Occipital lobe (tissue), 2 donors: ENCODE data around the gene CNTNAP2. TPM values are rescaled to one million over a fixed set of nuclear protein-coding genes. Genes with fewer than 3 reads are reported as not detected.
"Not testable (repeated sequence)": the region's sequence is repeated elsewhere in the genome, so short reads cannot be mapped to it uniquely, and the experiment has no call there.

Source experiments
- DNase-seq: peaks from one replicate; lab custom pipeline; 2025; lab: John Stamatoyannopoulos, UW
- total RNA-seq: library from RNA; depleted of rRNA; stranded (reverse); fragments of >200 nt; gene quantifications from one replicate; pipeline ENCODE4 v1.2.3, GENCODE V29; 2014

The CNTNAP2 gene
- total RNA-seq, 1 donor from 2014 or later: 37.3 TPM

GRCh38 chr7:147081117-147081516, 964.5 kb downstream of the CNTNAP2 start:
- no peak for DNase-seq

- no peak for DNase-seq
Observed at GRCh38 chr7:147089051-147089461, 972.5 kb downstream of the CNTNAP2 start.

GRCh38 chr7:147089608-147090007, 973.0 kb downstream of the CNTNAP2 start:
- no peak for DNase-seq

- no peak for DNase-seq
Observed at GRCh38 chr7:147096629-147097028, 980.0 kb downstream of the CNTNAP2 start.

- no peak for DNase-seq
Observed at GRCh38 chr7:147103224-147103623, 986.6 kb downstream of the CNTNAP2 start.

- DNase-seq: no peak
Observed at GRCh38 chr7:147106746-147107145, 990.1 kb downstream of the CNTNAP2 start.

DNA sequence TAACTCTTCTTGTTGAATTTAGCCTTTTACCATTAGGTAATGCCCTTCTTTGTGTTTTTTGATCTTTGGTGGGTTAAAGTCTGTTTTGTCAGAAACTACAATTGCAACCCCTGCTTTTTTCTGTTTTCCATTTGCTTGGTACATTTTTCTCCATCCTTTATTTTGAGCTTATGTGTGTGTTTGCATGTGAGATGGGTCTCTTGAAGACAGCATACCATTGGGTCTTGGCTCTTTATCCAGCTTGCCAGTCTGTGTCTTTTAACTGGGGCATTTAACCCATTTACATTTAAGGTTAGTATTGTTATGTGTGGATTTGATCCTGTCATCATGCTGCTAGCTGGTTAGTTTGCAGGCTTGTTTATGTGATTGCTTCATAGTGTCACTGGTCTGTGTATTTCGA, 997.9 kb downstream of the CNTNAP2 start:
- DNase-seq: not testable (repeated sequence)

GRCh38 chr7:147136352-147136751, 1019.8 kb downstream of the CNTNAP2 start:
- no peak for DNase-seq

- no peak for DNase-seq
Observed at GRCh38 chr7:147145194-147145593, 1028.6 kb downstream of the CNTNAP2 start.

DNA sequence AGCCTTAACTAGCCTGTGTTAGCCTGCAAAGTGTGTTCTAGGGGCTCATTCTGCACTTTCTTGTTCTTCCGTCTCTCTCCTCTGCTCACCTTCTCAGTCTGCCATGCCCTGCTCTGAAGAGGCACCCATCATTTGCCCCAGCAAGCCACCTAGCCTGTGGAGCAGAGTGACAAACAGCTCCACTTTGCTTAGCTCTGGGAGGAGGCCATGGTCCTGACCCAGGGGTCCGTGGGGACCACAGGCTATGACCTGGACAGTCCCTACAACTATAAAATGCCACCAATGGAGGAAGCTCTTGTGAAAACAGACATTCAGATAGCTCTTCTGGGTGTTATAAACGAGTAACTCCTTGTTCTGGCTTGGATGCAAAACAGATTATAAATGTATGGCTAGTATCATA, 1029.6 kb downstream of the CNTNAP2 start:
- no peak for DNase-seq

GRCh38 chr7:147151661-147152060, 1035.1 kb downstream of the CNTNAP2 start:
- no peak for DNase-seq

DNA sequence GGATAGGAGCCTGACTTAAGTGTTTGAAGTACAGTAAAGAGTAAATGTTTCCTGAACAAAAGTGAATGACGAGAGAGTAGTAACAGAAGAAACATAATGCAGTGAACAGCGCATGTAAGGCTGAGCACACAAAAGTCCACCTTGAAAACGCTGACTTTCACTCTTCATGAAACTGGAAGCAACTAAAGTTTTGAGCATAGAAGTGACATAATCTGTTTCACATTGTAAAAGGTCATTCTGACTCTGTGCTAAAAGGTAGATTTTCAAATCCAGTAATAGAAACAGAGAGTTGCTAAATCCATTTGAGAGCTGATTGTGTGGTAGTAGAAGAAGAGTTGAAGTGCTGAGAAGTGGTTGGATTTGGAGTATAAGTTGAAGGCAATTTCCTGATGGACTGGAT, 1037.0 kb downstream of the CNTNAP2 start:
- no peak for DNase-seq

DNA sequence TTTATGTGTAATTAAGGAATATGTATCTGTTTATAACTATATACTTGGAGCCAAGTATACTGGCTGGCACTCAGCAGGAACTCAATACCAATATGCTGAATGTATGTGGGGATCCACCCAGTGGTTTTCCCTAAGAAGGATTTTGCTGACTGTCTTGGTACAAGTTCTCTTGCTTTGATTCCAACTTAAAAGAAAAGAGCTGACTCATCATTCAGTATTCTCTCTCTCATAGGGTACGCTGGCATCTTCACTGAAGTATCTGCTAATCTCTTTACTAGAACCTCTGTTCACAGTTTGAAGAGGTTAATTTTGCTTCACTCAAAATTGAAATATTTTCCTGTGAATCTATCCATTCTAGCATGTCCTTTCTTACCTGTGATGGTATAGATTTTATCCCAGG, 1044.8 kb downstream of the CNTNAP2 start:
- DNase-seq: no peak

- DNase-seq: no peak
Observed at GRCh38 chr7:147170341-147171012, 1053.9 kb downstream of the CNTNAP2 start.

DNA sequence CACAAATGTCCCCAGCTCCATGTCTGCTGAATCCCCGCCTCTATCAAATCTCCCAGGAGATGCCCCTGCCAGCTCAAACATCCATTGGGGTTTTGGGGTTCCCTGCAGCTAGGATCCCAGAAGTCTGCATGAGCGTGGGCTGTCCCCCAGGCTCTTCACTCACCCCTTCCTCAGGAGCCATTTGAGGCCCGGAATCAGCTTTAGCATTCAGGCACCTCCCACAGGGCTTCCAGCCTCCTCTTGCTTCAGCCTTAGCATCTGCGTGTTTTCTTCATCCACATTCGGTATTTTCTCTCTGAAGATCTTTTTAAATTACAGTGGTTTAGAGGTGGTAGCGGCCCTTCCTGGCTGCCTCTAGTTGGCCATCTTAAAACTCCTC, 1054.4 kb downstream of the CNTNAP2 start:
- no peak for DNase-seq

GRCh38 chr7:147173883-147174282, 1057.3 kb downstream of the CNTNAP2 start:
- DNase-seq: no peak

- no peak for DNase-seq
Observed at GRCh38 chr7:147182874-147183273, 1066.3 kb downstream of the CNTNAP2 start.

DNA sequence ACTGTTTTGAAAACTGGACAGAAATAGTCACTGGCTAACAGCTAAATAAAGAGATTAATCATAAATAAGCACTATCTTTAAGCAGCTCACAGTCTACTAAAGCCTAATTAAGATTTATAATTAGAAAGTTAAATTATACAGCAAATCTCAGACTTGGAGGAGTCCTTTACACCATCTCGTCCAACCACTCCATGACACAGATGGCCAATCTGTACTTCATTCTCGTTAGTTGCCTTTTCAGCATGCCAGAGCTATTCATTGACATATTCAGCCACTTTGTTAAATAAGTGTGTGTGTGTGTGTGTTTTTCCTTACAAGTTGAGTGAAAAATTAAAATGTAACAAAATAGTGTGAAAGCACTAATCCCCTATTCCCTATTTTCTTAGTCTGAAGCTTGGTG, 1066.7 kb downstream of the CNTNAP2 start:
- no peak for DNase-seq

DNA sequence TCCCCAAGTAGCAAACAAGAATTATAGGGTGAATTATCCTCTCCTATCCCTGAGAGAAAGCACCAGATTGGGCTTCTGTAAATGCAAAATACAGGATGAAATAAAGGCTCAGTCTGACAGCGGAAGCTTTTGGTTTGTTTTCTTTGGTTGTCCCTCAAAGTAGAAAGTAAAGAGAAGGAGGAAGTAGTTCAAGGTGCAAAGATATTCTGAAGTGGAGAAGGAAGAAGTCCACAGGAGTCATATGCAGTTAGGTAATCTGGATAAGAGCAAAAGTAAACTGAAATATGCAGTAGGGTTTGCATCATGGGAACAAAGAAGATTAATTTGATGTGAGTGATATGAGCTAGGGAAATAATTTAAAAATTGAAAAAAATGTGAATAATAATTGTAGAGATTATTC, 1071.9 kb downstream of the CNTNAP2 start:
- DNase-seq: no peak

- DNase-seq: no peak
Observed at GRCh38 chr7:147193476-147193875, 1076.9 kb downstream of the CNTNAP2 start.

GRCh38 chr7:147196481-147196880, 1079.9 kb downstream of the CNTNAP2 start:
- no peak for DNase-seq

GRCh38 chr7:147197006-147197405, 1080.4 kb downstream of the CNTNAP2 start:
- no peak for DNase-seq

GRCh38 chr7:147199868-147200267, 1083.3 kb downstream of the CNTNAP2 start:
- no peak for DNase-seq

- no peak for DNase-seq
Observed at GRCh38 chr7:147207988-147208387, 1091.4 kb downstream of the CNTNAP2 start.
